HG03108 (cell line): ENCODE data around the gene FAM117B.
"Not testable (repeated sequence)": the region's sequence is repeated elsewhere in the genome, so short reads cannot be mapped to it uniquely, and the experiment has no call there.

Experiments
- ATAC-seq: cut with Tn5 transposase; IDR thresholded peaks from one replicate; pipeline ENCODE4 v1.9.1; 2021; ENCODE audit warnings: moderate library complexity; ENCODE audit not compliant: unreplicated experiment

The FAM117B gene

DNA sequence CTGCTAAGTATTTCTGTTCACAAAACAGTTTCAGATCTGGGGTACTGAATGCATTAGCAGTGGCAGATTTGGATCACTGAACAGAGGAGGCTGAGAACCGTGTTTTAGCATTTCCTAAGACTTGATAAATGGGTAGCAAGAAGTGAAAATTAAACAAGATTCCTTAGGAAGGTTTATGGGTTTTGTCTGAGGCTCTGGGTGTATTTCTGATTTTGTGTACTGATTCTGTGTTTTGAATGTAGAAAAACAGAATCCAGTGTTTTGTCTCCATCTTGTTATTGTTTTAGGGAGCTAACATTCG is 1.4 kb downstream of the FAM117B start:
- no peak for ATAC-seq

DNA sequence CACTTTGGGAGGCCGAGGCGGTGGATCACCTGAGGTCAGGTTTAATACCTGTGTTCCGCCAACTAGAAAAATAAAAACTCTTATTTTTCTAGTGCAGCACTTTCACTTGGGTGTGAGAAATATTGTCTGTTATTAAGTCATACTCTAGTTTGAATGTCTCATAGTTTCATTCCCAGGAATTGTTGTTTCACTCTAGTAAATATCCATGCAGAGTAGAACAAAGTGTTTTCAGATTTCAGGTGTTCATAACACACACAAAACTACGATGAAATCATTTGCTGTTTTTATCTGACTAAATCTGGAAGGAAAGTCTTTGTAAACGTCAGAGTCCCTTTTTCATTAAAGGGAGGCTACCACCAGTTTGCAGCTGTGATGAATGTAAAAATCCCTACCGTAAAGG is 4.0 kb downstream of the FAM117B start:
- no peak for ATAC-seq

DNA sequence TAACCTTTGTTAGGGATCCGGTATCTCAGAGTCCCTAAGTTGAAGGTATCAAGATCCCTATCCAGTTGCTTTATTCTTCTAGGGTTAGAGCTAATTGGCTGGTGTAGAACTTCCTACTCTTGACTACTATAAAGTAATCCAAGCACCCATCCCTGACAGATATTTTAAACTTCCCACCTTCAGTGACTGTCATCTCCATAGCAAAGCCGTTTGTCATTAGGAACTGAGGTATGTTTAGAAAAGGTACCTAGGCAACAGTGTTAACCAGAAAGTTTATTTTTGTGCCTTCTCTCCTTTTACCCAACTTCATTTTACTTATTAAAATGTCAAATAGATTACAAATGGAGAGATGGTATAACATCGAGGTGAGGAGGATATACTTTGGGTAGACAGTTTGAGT is 4.5 kb downstream of the FAM117B start:
- ATAC-seq: no peak

DNA sequence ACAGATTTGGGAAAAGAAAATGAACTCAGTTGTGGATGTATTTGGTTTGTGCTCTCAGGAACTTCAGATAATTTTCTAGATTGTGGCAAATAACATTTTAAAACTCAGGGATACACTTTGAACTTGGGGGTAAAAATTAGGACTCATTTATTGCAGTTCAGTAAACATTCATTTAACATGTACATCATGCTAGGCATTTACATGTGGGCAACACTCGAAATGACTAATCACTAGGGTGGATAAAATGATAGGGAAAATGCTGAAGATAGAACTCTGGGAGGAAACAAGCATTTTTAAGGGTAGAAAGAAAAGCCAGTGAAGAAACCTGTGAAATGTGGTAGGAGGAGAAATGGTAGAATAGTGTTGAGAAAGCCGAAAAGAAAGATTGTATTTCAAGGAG is 7.8 kb downstream of the FAM117B start:
- no peak for ATAC-seq

DNA sequence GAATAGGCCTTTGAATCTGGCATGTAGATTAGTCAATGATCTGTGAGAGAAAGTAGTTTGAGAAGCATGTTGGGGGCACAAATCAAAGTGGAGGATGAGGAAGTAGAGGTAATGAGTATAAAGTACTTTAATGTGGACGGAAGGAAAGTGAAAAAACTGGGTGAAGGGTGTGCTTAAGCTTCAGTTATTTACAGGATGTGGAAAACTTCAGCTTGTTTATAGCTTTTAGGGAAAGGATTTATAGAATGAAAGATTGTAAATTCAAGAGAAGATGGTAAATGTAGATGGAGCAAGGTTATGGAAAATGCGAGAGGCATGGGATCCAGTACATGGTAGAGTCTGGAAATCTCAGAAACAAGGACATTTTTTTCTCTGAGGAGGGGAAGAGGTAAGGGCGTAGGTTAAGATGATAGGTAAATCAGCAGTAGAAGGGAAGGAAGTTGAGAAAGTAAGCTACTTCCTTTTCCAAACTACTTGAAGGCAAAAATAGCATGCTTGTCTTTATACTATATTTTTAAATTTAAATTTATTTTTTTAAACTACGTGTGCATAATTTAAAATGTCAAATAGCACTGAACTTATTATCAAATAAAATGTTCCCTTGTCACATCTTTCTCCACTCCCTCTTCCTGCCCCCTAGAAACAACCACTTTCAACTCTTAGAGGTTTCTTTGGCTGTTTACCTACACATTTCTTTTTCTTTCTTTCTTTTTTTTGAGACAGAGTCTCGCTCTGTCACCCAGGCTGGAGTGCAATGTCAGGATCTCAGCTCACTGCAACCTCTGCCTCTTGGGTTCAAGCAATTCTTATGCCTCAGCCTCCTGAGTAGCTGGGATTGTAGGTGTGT is 8.5 kb downstream of the FAM117B start:
- no peak for ATAC-seq

DNA sequence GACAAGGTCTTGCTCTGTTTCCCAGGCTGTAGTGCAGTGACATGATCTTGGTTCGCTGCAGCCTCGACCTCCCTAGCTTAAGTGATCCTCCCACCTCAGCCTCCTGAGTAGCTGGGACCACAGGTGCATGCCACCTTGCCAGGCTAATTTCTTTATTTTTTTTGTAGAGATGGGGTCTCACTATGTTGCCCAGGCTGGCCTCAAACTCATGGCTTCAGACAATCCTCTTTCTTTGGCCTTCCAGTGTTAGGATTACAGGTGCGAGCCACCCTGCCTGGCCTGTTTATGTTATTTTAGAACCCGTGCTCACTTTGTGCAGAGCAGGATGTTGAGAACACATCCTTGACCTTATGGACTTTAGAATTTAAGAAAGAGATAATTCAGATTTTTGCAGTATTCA is 17.4 kb downstream of the FAM117B start:
- no peak for ATAC-seq

DNA sequence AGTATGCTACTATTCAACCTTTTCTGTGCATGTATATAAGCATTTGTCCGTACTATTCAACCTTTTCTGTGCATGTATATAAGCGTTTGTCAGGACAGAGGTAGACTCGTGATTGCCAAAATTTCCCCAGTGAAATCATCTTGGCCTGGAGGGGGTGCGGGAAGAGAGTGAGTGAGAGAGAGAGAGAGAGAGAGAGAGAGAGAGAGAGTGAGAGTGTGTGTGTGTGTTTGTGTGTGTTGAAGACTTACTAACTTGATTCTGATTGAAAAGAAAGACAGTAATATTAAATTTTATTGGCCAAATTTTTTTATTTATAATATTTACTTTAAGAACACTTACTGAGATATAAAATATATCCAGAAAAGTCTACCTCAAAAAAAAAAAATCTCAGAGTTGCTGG is 19.1 kb downstream of the FAM117B start:
- no peak for ATAC-seq

DNA sequence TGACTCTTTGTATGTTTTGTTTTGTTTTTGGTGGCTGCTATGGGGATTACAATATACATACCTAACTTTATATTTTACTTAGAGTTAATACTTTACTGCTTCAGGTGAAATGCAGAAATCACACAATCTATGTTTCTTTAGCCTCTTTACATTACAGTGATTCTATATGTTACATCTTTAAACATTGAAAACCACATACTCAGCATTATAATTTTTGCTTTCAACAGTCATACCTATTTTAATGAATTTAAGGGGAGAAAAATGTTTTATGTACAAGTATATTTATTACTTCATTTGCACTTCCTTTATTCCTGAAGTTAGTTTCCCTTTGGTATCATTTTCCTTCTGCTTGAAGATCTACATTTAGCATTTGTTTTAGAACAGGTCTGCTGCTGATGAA is 23.1 kb downstream of the FAM117B start:
- ATAC-seq: no peak

DNA sequence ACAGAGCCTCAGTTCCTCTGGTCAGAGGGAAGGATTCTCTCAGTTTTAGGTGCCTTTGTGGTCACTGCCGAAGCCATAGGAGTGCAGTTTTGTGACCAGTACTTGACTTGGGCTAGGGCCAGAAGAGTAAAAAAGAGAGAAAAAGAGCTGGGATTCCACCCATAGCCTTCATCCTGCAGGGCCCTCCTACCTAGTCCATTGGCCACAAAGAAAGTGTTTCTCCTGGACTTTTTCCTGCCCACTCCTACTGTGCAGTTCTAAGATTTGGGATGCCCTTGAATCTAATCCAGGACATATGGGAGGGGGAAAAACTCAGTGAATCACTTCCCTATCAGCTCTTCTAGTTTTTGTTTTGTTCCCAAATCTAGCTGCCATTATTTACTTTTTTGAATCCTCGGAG is 26.0 kb downstream of the FAM117B start:
- no peak for ATAC-seq

DNA sequence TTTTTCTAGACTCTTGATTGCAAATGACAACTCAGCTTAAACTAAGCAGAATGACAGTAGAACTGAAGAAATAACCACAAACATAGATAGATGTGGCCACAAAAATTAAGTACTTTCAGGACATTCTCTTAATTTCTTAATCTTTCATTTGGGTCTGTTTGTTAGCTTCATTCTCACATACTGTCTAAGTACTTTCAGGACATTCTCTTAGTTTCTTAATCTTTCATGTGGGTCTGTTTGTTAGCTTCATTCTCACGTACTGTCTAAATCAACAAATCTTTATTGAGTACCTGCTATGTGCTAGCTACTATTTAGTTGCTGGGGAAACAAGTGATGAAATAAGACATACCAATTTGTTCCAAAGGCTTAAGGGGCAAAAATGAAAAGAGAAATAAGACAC is 35.1 kb downstream of the FAM117B start:
- no peak for ATAC-seq

DNA sequence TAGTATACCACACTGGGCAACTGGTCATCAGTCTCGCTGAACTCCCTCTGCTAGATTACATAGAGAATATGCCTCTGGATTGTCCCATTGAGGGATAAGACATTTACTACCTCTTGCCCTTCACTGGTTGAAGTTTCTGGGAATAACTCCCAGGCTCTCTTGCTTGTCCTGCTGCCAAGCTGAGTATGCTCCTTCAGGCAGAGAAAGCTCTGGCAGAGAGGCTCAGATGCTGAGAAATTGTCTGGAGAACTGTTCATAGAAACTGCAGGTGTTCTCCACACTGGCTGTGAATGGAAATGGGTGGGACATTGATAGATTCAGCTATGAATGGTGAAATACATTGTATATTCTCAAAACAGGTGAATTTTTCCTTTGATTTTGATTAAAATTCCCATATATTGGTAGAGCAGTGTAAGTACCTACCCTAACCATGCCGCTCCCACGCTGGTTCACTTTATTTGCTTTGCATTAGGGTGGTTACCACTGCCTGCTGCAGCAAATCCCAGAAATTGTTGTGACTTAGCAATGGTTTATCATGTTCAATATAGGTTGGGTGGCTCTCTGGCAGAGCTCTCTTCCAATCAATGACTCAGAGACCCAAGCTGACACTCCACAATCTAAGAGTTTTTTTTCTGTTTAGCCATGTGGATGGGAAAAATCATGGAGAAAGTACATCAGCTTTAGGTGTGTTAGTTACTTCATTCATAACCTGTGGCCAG is 36.7 kb downstream of the FAM117B start:
- no peak for ATAC-seq

DNA sequence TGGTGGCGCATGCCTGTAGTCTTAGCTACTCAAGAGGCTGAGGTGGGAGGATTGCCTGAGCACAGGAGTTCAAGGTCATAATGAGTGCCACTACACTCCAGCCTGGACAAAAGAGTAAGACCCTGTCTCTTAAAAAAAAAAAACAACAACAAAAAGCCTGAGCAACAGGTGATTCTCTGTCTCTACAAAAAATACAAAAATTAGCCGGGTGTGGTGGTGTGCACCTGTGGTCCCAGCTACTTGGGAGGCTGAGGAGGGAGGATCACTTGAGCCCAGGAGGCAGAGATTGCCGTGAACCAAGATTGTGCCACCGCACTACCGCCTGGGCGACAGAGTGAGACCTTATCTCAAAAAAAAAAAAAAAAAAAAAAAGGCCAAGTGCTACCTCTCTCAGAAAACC is 40.3 kb downstream of the FAM117B start:
- not testable (repeated sequence) for ATAC-seq

DNA sequence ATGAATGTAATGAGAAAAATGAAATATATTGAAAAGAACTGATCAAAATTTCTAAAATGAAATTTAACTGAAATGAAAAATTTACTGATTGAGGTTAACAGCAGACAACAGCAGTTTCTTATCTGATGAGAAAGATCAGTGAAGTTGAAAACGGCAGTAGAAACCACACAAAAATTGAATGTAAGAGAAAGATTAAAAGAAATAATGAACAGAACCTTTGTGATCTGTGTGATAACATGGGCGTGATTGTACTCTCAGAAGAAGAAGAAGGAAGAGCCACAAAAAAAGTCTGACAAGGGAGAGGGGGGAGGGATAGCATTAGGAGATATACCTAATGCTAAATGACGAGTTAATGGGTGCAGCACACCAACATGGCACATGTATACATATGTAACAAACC is 45.2 kb downstream of the FAM117B start:
- ATAC-seq: no peak

DNA sequence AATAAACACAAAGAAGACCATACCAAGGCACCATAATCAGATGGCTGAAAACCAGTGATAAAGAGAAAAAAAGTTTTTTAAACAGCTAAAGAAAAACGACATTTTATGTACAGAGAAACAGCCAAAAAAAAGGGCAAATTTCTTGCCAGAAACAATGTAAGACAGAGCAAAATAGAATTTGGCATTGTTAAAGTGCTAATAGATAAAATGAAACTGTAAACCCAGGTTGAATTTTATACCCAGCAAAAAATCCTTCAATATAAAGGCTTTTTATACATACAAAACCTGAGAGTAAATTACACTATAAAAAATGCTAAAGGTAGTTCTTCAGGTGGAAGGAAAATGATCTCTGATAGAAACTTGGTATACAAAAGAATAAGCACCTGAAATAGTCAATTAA is 45.7 kb downstream of the FAM117B start:
- no peak for ATAC-seq

DNA sequence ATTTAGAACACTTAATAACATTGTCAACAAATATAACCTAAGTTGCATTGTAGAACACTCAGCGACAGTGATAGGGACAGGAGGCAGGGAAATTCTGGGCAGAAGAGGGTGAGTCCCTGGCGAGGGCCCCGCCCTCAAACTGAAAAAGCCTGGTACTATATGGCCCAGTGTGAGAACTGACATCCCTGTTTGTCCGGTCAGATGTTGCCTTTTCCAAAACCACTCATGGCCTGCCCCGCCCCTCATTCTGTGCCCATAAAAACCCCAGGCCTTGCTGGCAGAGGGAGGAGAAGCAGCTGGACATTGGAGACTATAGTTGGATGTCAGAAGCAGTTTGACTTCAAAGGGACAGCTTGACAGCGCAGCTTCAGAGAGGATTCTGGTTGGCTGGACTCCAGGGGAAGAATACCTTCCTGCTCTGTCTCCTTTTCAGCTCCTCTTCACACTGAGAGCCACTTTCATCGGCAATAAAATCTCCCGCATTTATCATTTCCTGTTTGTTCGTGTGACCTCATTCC is 47.0 kb downstream of the FAM117B start:
- ATAC-seq: no peak

DNA sequence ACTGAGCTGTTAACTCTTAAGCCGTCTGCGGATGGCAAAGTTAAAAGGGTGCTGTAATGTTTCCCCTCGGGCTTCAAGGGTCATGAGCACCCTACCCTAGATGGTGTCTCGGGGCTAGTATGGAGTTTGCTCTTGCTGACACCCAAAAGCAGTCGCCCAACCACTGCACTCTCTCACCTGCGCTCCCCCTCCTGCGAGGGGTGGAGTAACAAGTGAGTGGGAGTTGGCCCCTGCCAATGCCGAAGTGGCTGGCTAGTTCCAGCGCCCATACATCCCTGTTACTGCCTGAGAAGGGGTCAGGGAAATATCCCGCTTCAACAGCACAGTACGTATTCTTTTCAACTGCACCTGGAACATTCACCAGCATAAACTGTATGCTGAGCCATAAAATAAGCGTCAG is 47.5 kb downstream of the FAM117B start:
- no peak for ATAC-seq

DNA sequence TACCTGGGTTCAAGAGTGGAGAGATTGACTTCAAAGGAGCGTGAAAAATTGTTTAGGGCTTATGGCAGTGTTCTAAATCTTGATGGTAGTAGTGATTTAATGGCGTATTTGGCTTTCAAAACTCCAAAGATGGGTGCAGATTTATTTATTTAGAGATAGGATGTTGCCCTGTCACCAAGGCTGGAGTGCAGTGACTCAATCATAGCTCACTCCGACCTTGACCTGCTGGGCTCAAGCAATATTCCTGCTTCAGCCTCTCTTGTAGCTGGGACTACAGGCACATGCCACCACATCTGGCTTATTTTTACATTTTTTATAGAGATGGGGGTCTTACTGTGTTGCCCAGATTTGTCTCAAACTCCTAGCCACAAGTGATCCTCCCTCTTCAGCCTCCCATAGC is 52.5 kb downstream of the FAM117B start:
- ATAC-seq: no peak

DNA sequence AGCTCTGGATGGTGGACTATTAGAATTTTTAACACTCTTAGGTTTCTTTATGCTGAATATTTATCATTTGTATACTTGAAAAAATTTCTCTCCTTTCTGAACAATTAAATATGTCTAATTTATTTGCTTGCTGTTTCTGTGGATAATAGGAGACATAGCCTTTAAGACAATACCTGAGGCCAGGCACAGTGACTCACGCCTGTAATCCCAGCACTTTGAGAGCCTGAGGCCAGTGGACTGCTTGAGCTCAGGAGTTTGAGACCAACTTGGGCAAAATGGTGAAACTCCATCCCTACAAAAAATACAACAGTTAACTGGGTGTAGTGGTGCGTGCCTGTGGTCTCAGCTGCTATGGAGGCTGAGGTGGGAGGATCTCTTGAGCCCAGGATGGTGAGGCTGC is 54.7 kb downstream of the FAM117B start:
- ATAC-seq: no peak

DNA sequence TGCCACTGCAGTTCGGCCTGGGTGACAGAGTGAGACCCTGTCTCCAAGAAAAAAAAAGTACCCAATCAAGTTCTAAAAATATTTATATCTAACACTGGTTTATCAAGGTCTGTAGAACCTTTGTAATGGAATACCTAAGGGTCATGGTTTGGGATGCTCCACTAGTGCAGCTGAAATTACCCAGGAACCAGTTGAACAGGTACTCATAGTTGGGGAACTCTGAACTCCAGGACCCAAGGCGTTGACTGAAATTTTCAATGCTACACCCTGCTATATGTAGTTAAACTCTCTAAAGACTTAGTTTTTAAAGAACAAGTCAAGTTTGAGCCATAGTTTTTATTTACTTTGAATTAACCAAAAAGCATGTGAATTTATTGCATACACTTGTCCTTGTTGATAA is 55.1 kb downstream of the FAM117B start:
- ATAC-seq: no peak

DNA sequence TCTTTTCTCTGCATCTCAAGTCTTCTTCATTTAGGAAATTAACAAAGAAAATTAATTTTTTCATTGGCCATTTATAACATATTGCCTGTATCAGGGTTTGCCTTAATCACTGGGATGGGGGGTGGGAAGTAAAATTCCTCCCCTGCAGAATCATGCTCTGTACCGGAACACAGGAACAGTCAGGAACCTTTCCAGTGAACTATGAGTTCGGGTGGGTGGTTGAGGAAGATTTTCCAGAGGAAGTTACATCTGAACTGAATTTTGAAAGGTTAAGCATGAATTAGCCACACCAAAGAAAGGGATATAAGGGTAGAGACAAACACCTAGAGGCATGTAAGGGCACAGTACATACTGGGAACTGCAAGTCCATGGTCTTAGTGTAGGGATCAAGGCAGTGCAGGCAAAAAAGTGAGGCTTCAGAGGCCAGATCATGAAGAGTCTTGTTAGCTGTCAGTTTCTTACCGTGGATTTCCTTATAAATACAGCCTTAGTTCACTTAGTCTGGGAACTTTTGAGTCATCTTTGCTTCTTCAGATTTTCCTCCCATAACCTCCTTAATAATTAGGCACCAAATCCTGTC is 55.6 kb downstream of the FAM117B start:
- no peak for ATAC-seq

DNA sequence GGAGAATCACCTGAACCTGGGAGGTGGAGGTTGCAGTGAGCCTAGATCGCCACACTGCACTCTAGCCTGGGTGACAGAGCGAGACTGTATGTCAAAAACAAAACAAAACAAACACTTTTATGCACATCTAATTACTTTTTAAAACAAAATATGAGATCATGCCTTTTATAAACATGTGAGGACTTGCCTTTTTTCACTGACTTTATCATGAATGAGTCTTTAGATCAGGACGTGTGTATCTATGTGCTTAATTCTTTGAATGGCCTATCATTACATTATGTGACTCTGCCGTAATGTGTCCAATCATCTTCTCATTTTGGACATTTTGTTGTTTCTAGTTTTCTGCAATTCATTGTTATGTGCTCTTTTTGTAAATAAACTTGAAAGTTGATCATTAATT is 58.7 kb downstream of the FAM117B start:
- ATAC-seq: no peak

DNA sequence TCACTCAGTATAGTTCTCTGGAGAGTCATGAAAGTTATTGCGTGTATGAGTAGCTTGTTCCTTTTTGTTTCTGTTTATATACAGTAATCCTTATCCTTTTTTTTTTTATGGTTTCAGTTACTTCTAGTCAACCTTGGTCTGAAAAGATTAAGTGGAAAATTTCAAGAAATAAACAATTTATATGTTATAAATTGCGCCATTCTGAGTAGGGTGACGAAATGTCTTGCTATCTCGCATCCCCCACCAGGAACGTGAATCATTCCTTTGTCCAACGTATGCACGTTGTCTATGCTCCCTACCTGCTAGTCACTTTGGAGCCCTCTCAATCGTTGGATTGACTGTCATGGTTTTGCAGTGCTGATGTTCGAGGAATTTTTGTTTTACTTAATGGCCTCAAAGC is 60.4 kb downstream of the FAM117B start:
- ATAC-seq: no peak
